Measurements from ENCODE around the gene MYH16. TPM values are rescaled to one million over a fixed set of nuclear protein-coding genes. Genes with fewer than 3 reads are reported as not detected.

MYH16 gene
- total RNA-seq, 3 donors from 2014 or later = not detected

- no peaks in the 10 kb centered on the region for H3K36me3 ChIP-seq
- H3K27me3 ChIP-seq = no peaks in the 10 kb centered on the region
- DNase-seq (ENCODE audit: low spot score in 2 of 2) = no peak
- H3K4me3 ChIP-seq = no peak overlapping the region
- intact Hi-C loops (cut with DNase I; ENCODE audit: low total_unique reads) = no loop called here
- H3K27ac ChIP-seq = no peak overlapping the region
- no peaks in the 10 kb centered on the region for H3K4me1 ChIP-seq
- TF ChIP-seq POLR2AphosphoS5 (IDR thresholded peaks at IDR 0.05) (no peak), POLR2A (IDR thresholded peaks at IDR 0.05) (no peak), CTCF (IDR thresholded peaks at IDR 0.05) (no peak)
- H3K9me3 ChIP-seq = no peaks in the 10 kb centered on the region
Measured at GRCh38 chr7:99244939-99245338, 27.7 kb upstream of the MYH16 start.

- intact Hi-C loops (cut with DNase I; ENCODE audit: low total_unique reads) = no loop called here
- no peak for TF ChIP-seq CTCF (IDR thresholded peaks at IDR 0.05)
- H3K27me3 ChIP-seq = no peaks in the 10 kb centered on the region
- H3K4me3 ChIP-seq = no peak overlapping the region
- H3K27ac ChIP-seq = no peak overlapping the region
- DNase-seq (ENCODE audit: low spot score in 2 of 2) = no peak
- no peaks in the 10 kb centered on the region for H3K9me3 ChIP-seq
- no peaks in the 10 kb centered on the region for H3K4me1 ChIP-seq
- no peaks in the 10 kb centered on the region for H3K36me3 ChIP-seq
Measured at GRCh38 chr7:99248391-99249095, 24.1 kb upstream of the MYH16 start.

GRCh38 chr7:99249985-99250575, 22.6 kb upstream of the MYH16 start:
- TF ChIP-seq POLR2AphosphoS5 (IDR thresholded peaks at IDR 0.05) (no peak), CTCF (IDR thresholded peaks at IDR 0.05) (no peak), POLR2A (IDR thresholded peaks at IDR 0.05) (no peak)
- intact Hi-C loops (cut with DNase I; ENCODE audit: low total_unique reads) = no loop called here

GRCh38 chr7:99252166-99252895, 20.3 kb upstream of the MYH16 start:
- Histone ChIP-seq H3K27ac (no peak overlapping the region), H3K27me3 (no peaks in the 10 kb centered on the region), H3K9me3 (no peaks in the 10 kb centered on the region), H3K36me3 (no peaks in the 10 kb centered on the region), H3K4me3 (no peak overlapping the region), H3K4me1 (no peaks in the 10 kb centered on the region)
- DNase-seq (ENCODE audit: low spot score in 2 of 2) = no peak
- TF ChIP-seq POLR2AphosphoS5 (IDR thresholded peaks at IDR 0.05) (no peak), POLR2A (IDR thresholded peaks at IDR 0.05) (no peak), CTCF (IDR thresholded peaks at IDR 0.05) (no peak)
- intact Hi-C loops (cut with DNase I; ENCODE audit: low total_unique reads) = no loop called here

More at GRCh38 chr7:99249985-99250575, 22.6 kb upstream of the MYH16 start:
- no peaks in the 10 kb centered on the region for H3K27me3 ChIP-seq
- no peaks in the 10 kb centered on the region for H3K4me1 ChIP-seq
- DNase-seq (ENCODE audit: low spot score in 2 of 2) = no peak
- no peaks in the 10 kb centered on the region for H3K9me3 ChIP-seq
- no peak overlapping the region for H3K27ac ChIP-seq
- H3K36me3 ChIP-seq = no peaks in the 10 kb centered on the region
- no peak overlapping the region for H3K4me3 ChIP-seq

GRCh38 chr7:99253369-99253768, 19.3 kb upstream of the MYH16 start:
- TF ChIP-seq CTCF (IDR thresholded peaks at IDR 0.05) (no peak), POLR2A (IDR thresholded peaks at IDR 0.05) (no peak)
- H3K4me3 ChIP-seq = no peak overlapping the region
- no peak for DNase-seq (ENCODE audit: low spot score in 2 of 2)
- H3K27ac ChIP-seq = no peak overlapping the region
- H3K9me3 ChIP-seq = no peaks in the 10 kb centered on the region
- no peaks in the 10 kb centered on the region for H3K4me1 ChIP-seq
- H3K36me3 ChIP-seq = no peaks in the 10 kb centered on the region
- no peaks in the 10 kb centered on the region for H3K27me3 ChIP-seq
- intact Hi-C loops (cut with DNase I; ENCODE audit: low total_unique reads) = no loop called here
